Astrocyte (in vitro differentiated cells and primary cell): Measurements from ENCODE around the gene SAMD5.

Source experiments
- CTCF ChIP-seq: IDR thresholded peaks from 2 replicates; pipeline ENCODE4 v1.5.1; 2011; ENCODE audit warnings: low read depth, mild to moderate bottlenecking, inconsistent platforms, low read length, moderate library complexity; ENCODE audit not compliant: insufficient read depth
- EZH2 ChIP-seq: IDR thresholded peaks from 2 replicates; pipeline ENCODE4 v1.6.1; 2012; ENCODE audit warnings: mild to moderate bottlenecking, low read length, inconsistent platforms; ENCODE audit not compliant: insufficient read depth

- TF ChIP-seq CTCF (no peak), EZH2 (no peak)
Measured at GRCh38 chr6:147588469-147588868, 80.0 kb downstream of the SAMD5 start.
